Omental fat pad (tissue), 4 donors: ENCODE data around the gene LIME1. TPM values are rescaled to one million over a fixed set of nuclear protein-coding genes. Genes with fewer than 3 reads are reported as not detected.

Source experiments
- ATAC-seq: fragments of 150-250 bp; one replicate; pipeline ENCODE4 v1.9.1; 2016; ENCODE audit warnings: mild to moderate bottlenecking, moderate library complexity; ENCODE audit not compliant: low FRiP score
- DNase-seq: peaks from one replicate; pipeline ENCODE4 v3.0.0-alpha.2; 2019; ENCODE audit warnings: low spot score
- CTCF ChIP-seq, 3 donors: fragments of 450-650 bp; IDR thresholded peaks; one replicate each; pipeline ENCODE4 v1.5.1; 2016 to 2017; ENCODE audit warnings: antibody characterized with exemption in 3 of 3, mild to moderate bottlenecking in 3 of 3, moderate library complexity in 2 of 3
- total RNA-seq, 4 donors: library from RNA; depleted of rRNA; stranded (reverse); fragments of >200 nt; gene quantifications; one replicate each; pipeline ENCODE4 v1.1.0, GENCODE V29; 2016

The LIME1 gene
- total RNA-seq, 4 donors from 2014 or later: 7.4 to 21.1 (median 14.0) TPM

- no peak for ATAC-seq
- no peak for DNase-seq
- TF ChIP-seq CTCF (IDR thresholded peaks at IDR 0.05): no peak
Measured at GRCh38 chr20:63767456-63767855, 31.0 kb downstream of the LIME1 start.

- no peak for DNase-seq
- ATAC-seq: no peak
- TF ChIP-seq CTCF (IDR thresholded peaks at IDR 0.05): no peak
Measured at GRCh38 chr20:63767886-63768285, 31.4 kb downstream of the LIME1 start.

GRCh38 chr20:63768591-63769515, 32.4 kb downstream of the LIME1 start:
- no peak for DNase-seq
- TF ChIP-seq CTCF (IDR thresholded peaks at IDR 0.05): no peak
- no peak for ATAC-seq

GRCh38 chr20:63769891-63770474, 33.5 kb downstream of the LIME1 start:
- no peak for TF ChIP-seq CTCF (IDR thresholded peaks at IDR 0.05)
- no peak for ATAC-seq
- no peak for DNase-seq

- DNase-seq: no peak
- no peak for TF ChIP-seq CTCF (IDR thresholded peaks at IDR 0.05)
- ATAC-seq: peak; percentile 27
Measured at GRCh38 chr20:63771046-63771707, 34.7 kb downstream of the LIME1 start.

- no peak for TF ChIP-seq CTCF (IDR thresholded peaks at IDR 0.05)
- DNase-seq (no peak), ATAC-seq (no peak)
Measured at GRCh38 chr20:63772781-63773518, 36.5 kb downstream of the LIME1 start.
